Psoas muscle (tissue), 8 donors: ENCODE data around the gene TNFRSF1B. TPM values are rescaled to one million over a fixed set of nuclear protein-coding genes. Genes with fewer than 3 reads are reported as not detected.

Experiments
- ATAC-seq, 4 donors: fragments of 200-7000 bp; cut with Tn5 transposase; one replicate each; pipeline ENCODE4 v1.9.1; 2020; ENCODE audit warnings: moderate library complexity in 3 of 4, mild to moderate bottlenecking in 2 of 4
- DNase-seq, 2 donors: peaks; one replicate each; pipeline ENCODE4 v3.0.0-alpha.2; 2020
- H3K27ac ChIP-seq: fragments of 200-600 bp; one replicate; pipeline ENCODE4 v1.8.0; 2022
- H3K27me3 ChIP-seq, 3 donors: fragments of 200-600 bp in 1 of 3; one replicate each; pipeline versions ENCODE4 v1.6.1 to v1.8.0; 2013 to 2022; ENCODE audit warnings: low read length in 2 of 3, mild to moderate bottlenecking in 2 of 3, moderate library complexity in 1 of 3; ENCODE audit not compliant: insufficient read depth in 3 of 3
- H3K36me3 ChIP-seq, 2 donors: fragments of 200-600 bp in 1 of 2; one replicate each; pipeline versions ENCODE4 v1.6.1 to v1.8.0; 2013 to 2022; ENCODE audit warnings: low read depth in 1 of 2, mild to moderate bottlenecking in 1 of 2, moderate library complexity in 1 of 2; ENCODE audit not compliant: insufficient read depth in 1 of 2
- H3K4me1 ChIP-seq: fragments of 200-600 bp; one replicate; pipeline ENCODE4 v1.8.0; 2022
- H3K4me3 ChIP-seq: fragments of 200-600 bp; one replicate; pipeline ENCODE4 v1.8.0; 2022; ENCODE audit warnings: mild to moderate bottlenecking
- H3K9me3 ChIP-seq: fragments of 200-600 bp; one replicate; pipeline ENCODE4 v1.8.0; 2022
- CTCF ChIP-seq: fragments of 200-600 bp; IDR thresholded peaks from one replicate; pipeline ENCODE4 v1.8.0; 2022; ENCODE audit warnings: antibody characterized with exemption
- WGBS, 3 donors: extraction: QIAGEN DNeasy Blood & Tissue Kit; methylation state at CpG; one replicate each; pipeline versions ENCODE4 v1.1.6 to v1.1.7; 2013; 5-methylcytosine and 5-hydroxymethylcytosine counted together
- intact Hi-C, 2 donors: fragments of 100-400 bp; cut with DNase I; formaldehyde crosslinking; loops; one replicate each; pipeline versions ENCODE4 v1.11.0 to v1.14.2; 2022
- polyA plus RNA-seq, 3 donors: library from polyadenylated mRNA; stranded (reverse); fragments of 200-250 nt; gene quantifications; one replicate each; pipeline ENCODE4 v1.2.3, GENCODE V29; 2013
- total RNA-seq, 4 donors: library from RNA; stranded (reverse); fragmentation: NEBNext Ultra II Directional in 2 of 4; extraction: Animal tissue kit (Norgen Biotek cat#: 25700) in 2 of 4; gene quantifications; one replicate each; pipeline versions ENCODE4 v1.2.1 to v1.2.4, GENCODE V29; 2021 to 2023
- donor health status: healthy with polysubstance abuse.
- donor health status: DM: no; HTN: no; CAD: no; lungs with moderate emphysema.
- donor health status: Bipolar disorder and iron deficiency.
- donor health status: healthy.
- donor health status: DM: yes; HTN: yes; CAD: no.
- donor health status: DM: no; HTN: no; CAD: no.
- donor health status: DM: no; HTN: no; CAD: no.
- donor health status: DM: yes; HTN: yes; CAD: no.

The TNFRSF1B gene
- total and polyA plus RNA-seq, 7 donors, result 5.1 to 12.8 (median 7.6) TPM

GRCh38 chr1:12245733-12246132 lies 78.9 kb downstream of the TNFRSF1B start:
- TF ChIP-seq CTCF, result no peak
- Histone ChIP-seq H3K36me3 (peaks cover 8 to 98% of the 10 kb centered on the region in 2 donors), H3K9me3 (no peaks in the 10 kb centered on the region), H3K4me3 (no peak overlapping the region), H3K27ac (no peak overlapping the region), H3K27me3 (no peaks in the 10 kb centered on the region), H3K4me1 (peaks cover 12% of the 10 kb centered on the region)
- ATAC-seq (no peak), DNase-seq (no peak)
- intact Hi-C loops, result loop anchor here in 1 of 2 donors (5.0 kb wide), 1 partner anchor 42 kb away; no protein-coding TSS in a partner anchor

GRCh38 chr1:12246584-12246983 lies 79.8 kb downstream of the TNFRSF1B start:
- Histone ChIP-seq H3K36me3 (peaks cover 12 to 96% of the 10 kb centered on the region in 2 donors), H3K9me3 (no peaks in the 10 kb centered on the region), H3K27me3 (no peaks in the 10 kb centered on the region), H3K4me3 (no peak overlapping the region), H3K4me1 (peaks cover 12% of the 10 kb centered on the region), H3K27ac (no peak overlapping the region)
- DNase-seq (peak in 1 of 2 donors; percentile 59), ATAC-seq (peak in 3 of 4 donors; percentile 32 to 80 (median 75))
- intact Hi-C loops, result loop anchor here in 1 of 2 donors (5.0 kb wide), 1 partner anchor 41 kb away; no protein-coding TSS in a partner anchor
- no peak for TF ChIP-seq CTCF
- WGBS, 3 donors, result 29 to 58% (median 43%) methylated on average over 6 of the region's 6 CpGs

DNA sequence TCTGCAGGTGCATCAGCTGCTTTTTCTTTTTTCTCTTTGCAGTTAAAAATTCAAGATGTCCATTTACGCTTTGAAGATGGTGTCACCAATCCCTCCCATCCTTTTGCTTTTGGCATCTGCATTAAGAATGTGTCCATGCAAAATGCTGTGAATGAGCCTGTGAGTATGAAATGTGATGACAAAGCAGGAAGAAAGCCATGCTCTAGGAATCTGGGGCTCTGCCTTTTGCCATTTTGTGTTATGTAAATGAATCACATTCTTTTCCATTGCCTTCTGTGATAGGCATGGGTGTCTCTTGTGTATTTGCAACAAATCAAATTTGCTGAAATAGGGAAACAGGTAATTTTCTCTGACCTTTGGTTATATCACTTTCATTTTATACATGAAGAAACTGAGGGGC lies 82.4 kb downstream of the TNFRSF1B start:
- DNase-seq (no peak), ATAC-seq (no peak)
- no peak for TF ChIP-seq CTCF
- H3K27ac ChIP-seq, result no peak overlapping the region
- intact Hi-C loops, result loop anchor here in 1 of 2 donors (5.0 kb wide), 1 partner anchor 38 kb away; no protein-coding TSS in a partner anchor
- WGBS, 3 donors, result 85 to 100% (median 93%) methylated on average over 1 of the region's 1 CpG
- H3K36me3 ChIP-seq, result peaks cover 15 to 96% of the 10 kb centered on the region in 2 donors
- H3K4me3 ChIP-seq, result no peak overlapping the region
- H3K9me3 ChIP-seq, result no peaks in the 10 kb centered on the region
- peaks cover 12% of the 10 kb centered on the region for H3K4me1 ChIP-seq
- no peaks in the 10 kb centered on the region for H3K27me3 ChIP-seq

DNA sequence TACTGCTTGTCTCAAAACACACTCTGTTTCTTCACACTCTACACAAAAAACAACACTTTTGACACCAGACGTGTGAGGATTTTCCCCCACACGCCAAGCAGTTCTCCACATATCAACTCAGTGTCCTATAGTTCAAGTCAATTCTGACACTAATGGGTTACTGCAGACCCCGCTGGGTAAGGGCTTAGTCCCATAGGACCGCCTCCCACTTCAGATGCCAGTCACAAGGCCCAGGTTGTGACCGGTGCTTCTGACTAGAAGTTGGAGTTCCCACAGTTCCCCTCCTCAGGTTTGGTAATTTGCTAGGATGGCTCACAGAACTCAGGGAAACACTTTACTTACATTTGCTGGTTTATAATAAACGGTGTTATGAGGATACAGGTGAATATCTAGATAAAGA lies 83.0 kb downstream of the TNFRSF1B start:
- DNase-seq (no peak), ATAC-seq (no peak)
- WGBS, 3 donors, result 86 to 91% (median 88%) methylated on average over 6 of the region's 6 CpGs
- peaks cover 13 to 96% of the 10 kb centered on the region in 2 donors for H3K36me3 ChIP-seq
- no peaks in the 10 kb centered on the region for H3K9me3 ChIP-seq
- no peak for TF ChIP-seq CTCF
- no peaks in the 10 kb centered on the region for H3K27me3 ChIP-seq
- intact Hi-C loops, result loop anchor here in 1 of 2 donors (5.0 kb wide), 1 partner anchor 38 kb away; no protein-coding TSS in a partner anchor
- H3K27ac ChIP-seq, result no peak overlapping the region
- H3K4me1 ChIP-seq, result peaks cover 12% of the 10 kb centered on the region
- no peak overlapping the region for H3K4me3 ChIP-seq

DNA sequence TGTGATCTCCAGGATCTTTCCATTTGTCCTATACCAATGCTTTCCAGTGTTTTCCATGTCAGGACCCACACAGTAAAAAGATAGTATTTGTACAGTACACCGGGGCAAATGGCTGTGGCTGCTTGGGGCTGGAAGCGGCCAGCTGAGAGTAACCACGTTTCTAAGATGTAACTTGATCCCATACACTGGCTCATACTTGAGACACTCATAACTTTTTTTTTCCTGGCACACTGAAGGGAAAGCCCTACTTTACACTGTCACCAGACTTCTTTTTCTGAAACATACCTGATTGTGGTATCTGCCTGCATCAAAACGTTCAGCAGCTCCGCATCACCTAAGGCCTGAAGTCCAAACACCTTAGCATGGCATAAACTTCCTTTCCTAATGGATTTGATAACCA lies 84.7 kb downstream of the TNFRSF1B start:
- H3K4me3 ChIP-seq, result no peak overlapping the region
- no peaks in the 10 kb centered on the region for H3K27me3 ChIP-seq
- ATAC-seq, result peak in 3 of 4 donors; percentile 62 to 77 (median 74)
- H3K9me3 ChIP-seq, result no peaks in the 10 kb centered on the region
- no peak for DNase-seq
- intact Hi-C loops, result no loop called here
- WGBS, 3 donors, result 35 to 54% (median 42%) methylated on average over 5 of the region's 5 CpGs
- no peak for TF ChIP-seq CTCF
- H3K27ac ChIP-seq, result no peak overlapping the region
- peaks cover 6% of the 10 kb centered on the region for H3K4me1 ChIP-seq
- H3K36me3 ChIP-seq, result peaks cover 9 to 96% of the 10 kb centered on the region in 2 donors
